ENCODE measurements around the gene PRICKLE2. TPM values are rescaled to one million over a fixed set of nuclear protein-coding genes. Genes with fewer than 3 reads are reported as not detected.

The PRICKLE2 gene
- total and polyA plus RNA-seq, 2 experiments from 2014 or later, result 1.1 to 12.5 TPM

GRCh38 chr3:64074060-64074459, 151.2 kb downstream of the PRICKLE2 start:
- no peak overlapping the region for H3K27ac ChIP-seq (ENCODE audit: low read depth)
- no peak for TF ChIP-seq ZNF114 (CRISPR knock-in tag; IDR thresholded peaks at IDR 0.05)
- TF ChIP-seq CREB1 (CRISPR knock-in tag; IDR thresholded peaks at IDR 0.05; ENCODE audit: low read depth), result no peak
- no peak for TF ChIP-seq NANOG (IDR thresholded peaks at IDR 0.05; ENCODE audit: borderline replicate concordance)
- no peak for TF ChIP-seq JUNB (IDR thresholded peaks at IDR 0.05; ENCODE audit: unreplicated experiment)
- TF ChIP-seq ZNF331 (CRISPR knock-in tag; IDR thresholded peaks at IDR 0.05; ENCODE audit: low read depth), result no peak
- ATAC-seq (no peak), DNase-seq (ENCODE audit: low spot score) (no peak)
- H3K36me3 ChIP-seq (ENCODE audit: insufficient read depth), result no peaks in the 10 kb centered on the region
- H3K9me2 ChIP-seq (ENCODE audit: insufficient read depth), result peaks cover 7% of the 10 kb centered on the region; the same call in 1 of the 2 replicates
- no peaks in the 10 kb centered on the region for H3F3A ChIP-seq (replicated peaks; ENCODE audit: low read depth)
- H3K4me3 Mint-ChIP-seq, result no peak overlapping the region
- H2AFZ ChIP-seq, result no peak overlapping the region
- no peak overlapping the region for H3K4me2 ChIP-seq
- H3K4me3 ChIP-seq, result no peak overlapping the region
- H4K20me1 ChIP-seq (replicated peaks; ENCODE audit: insufficient read depth), result no peaks in the 10 kb centered on the region
- no peaks in the 10 kb centered on the region for H3K79me2 ChIP-seq (replicated peaks; ENCODE audit: insufficient read depth)
- H3K27me3 Mint-ChIP-seq (ENCODE audit: insufficient read depth, low read depth, poor library complexity), result peaks cover 4% of the 10 kb centered on the region
- H3K27me3 ChIP-seq (ENCODE audit: insufficient read depth), result no peaks in the 10 kb centered on the region
- H3K27ac Mint-ChIP-seq, result no peak overlapping the region
- no peaks in the 10 kb centered on the region for H3K36me3 Mint-ChIP-seq (ENCODE audit: low read depth)
- H3K9me3 Mint-ChIP-seq, result no peaks in the 10 kb centered on the region
- peaks cover 5% of the 10 kb centered on the region; the same call in 2 of the 3 replicates for H3K4me1 Mint-ChIP-seq
- H3K4me1 ChIP-seq (ENCODE audit: insufficient read depth), result no peaks in the 10 kb centered on the region

- Mint-ChIP-seq H3K4me3 (no peak overlapping the region), H3K27me3 (ENCODE audit: insufficient read depth, low read depth, poor library complexity) (peaks cover 4% of the 10 kb centered on the region), H3K9me3 (no peaks in the 10 kb centered on the region), H3K4me1 (peaks cover 5% of the 10 kb centered on the region; the same call in 2 of the 3 replicates), H3K36me3 (ENCODE audit: low read depth) (no peaks in the 10 kb centered on the region), H3K27ac (no peak overlapping the region)
- Histone ChIP-seq H3K27me3 (ENCODE audit: insufficient read depth) (no peaks in the 10 kb centered on the region), H3K4me1 (ENCODE audit: insufficient read depth) (no peaks in the 10 kb centered on the region), H4K20me1 (replicated peaks; ENCODE audit: insufficient read depth) (no peaks in the 10 kb centered on the region), H3K9me2 (ENCODE audit: insufficient read depth) (peaks cover 7% of the 10 kb centered on the region; the same call in 1 of the 2 replicates), H3K4me2 (no peak overlapping the region), H3K27ac (ENCODE audit: low read depth) (no peak overlapping the region), H3F3A (replicated peaks; ENCODE audit: low read depth) (no peaks in the 10 kb centered on the region), H3K4me3 (no peak overlapping the region), H2AFZ (peak overlapping the region; percentile 49; the same call in 1 of the 2 replicates), H3K36me3 (ENCODE audit: insufficient read depth) (no peaks in the 10 kb centered on the region), H3K79me2 (replicated peaks; ENCODE audit: insufficient read depth) (no peaks in the 10 kb centered on the region)
- DNase-seq (ENCODE audit: low spot score) (no peak), ATAC-seq (no peak)
- TF ChIP-seq ZNF462 (CRISPR knock-in tag; IDR thresholded peaks at IDR 0.05), result no peak
- peak in 1 of 2 experiments; percentile 44; a peak in 2 of 4 replicates for TF ChIP-seq CTCF (conservative IDR thresholded peaks at IDR 0.05; ENCODE audit: low read depth in 2 of 2)
Observed at GRCh38 chr3:64073158-64073761, 152.0 kb downstream of the PRICKLE2 start.

All from GM23338 (cell line).